ENCODE measurements around the gene CDRT4.

DNA sequence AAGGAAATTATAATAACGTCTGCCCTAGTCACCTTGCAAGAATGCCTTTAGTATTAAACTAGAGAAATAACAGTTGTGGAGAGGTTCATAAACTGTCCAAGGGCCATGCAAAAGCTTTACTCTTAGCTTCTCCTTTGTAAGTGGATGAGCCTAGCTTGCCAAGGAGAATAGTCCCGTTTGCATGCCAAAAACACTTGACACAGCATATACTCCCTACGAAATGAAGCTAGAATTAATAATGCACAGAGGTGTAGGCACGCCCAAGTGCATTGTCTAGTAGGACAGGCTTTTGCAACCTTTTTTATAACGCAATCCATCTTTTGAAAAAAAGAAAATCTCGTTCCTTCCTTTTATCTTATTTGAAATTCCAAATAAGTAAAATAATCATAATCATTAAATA is 12.8 kb upstream of the CDRT4 start:
- no peak for TF ChIP-seq POLR2A (IDR thresholded peaks at IDR 0.05)
- TF ChIP-seq, protein P1, sequence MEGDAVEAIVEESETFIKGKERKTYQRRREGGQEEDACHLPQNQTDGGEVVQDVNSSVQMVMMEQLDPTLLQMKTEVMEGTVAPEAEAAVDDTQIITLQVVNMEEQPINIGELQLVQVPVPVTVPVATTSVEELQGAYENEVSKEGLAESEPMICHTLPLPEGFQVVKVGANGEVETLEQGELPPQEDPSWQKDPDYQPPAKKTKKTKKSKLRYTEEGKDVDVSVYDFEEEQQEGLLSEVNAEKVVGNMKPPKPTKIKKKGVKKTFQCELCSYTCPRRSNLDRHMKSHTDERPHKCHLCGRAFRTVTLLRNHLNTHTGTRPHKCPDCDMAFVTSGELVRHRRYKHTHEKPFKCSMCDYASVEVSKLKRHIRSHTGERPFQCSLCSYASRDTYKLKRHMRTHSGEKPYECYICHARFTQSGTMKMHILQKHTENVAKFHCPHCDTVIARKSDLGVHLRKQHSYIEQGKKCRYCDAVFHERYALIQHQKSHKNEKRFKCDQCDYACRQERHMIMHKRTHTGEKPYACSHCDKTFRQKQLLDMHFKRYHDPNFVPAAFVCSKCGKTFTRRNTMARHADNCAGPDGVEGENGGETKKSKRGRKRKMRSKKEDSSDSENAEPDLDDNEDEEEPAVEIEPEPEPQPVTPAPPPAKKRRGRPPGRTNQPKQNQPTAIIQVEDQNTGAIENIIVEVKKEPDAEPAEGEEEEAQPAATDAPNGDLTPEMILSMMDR (IDR thresholded peaks at IDR 0.05): no peak
